IPS DF 19.7 (cell line): ENCODE results near the gene HOXA3.

ENCODE experiments used
- DNase-seq: peaks from one replicate; pipeline ENCODE4 v3.0.0-alpha.2; 2013; ENCODE audit warnings: low read depth, low spot score

HOXA3 gene

GRCh38 chr7:27151931-27152815, at the start of gene HOXA3:
Gene HOXA3 (minus strand): TSS chr7:27152583. CDS start chr7:27110640, 41,943 bp downstream.
- DNase-seq = no peak

- no peak for DNase-seq
Measured at GRCh38 chr7:27201580-27202017, 49.2 kb upstream of the HOXA3 start.

GRCh38 chr7:27200761-27201579, 48.6 kb upstream of the HOXA3 start:
- DNase-seq = no peak

GRCh38 chr7:27199849-27200760, 47.7 kb upstream of the HOXA3 start, which contains the start of gene HOXA13:
Gene HOXA13 (minus strand): TSS chr7:27200091. CDS start chr7:27200077, 14 bp downstream.
- no peak for DNase-seq

GRCh38 chr7:27198871-27199801, 46.8 kb upstream of the HOXA3 start:
- no peak for DNase-seq

GRCh38 chr7:27198138-27198841, 45.9 kb upstream of the HOXA3 start:
- DNase-seq = no peak

GRCh38 chr7:27197137-27198042, 45.0 kb upstream of the HOXA3 start:
- no peak for DNase-seq

- no peak for DNase-seq
Measured at GRCh38 chr7:27196287-27196767, 43.9 kb upstream of the HOXA3 start.

GRCh38 chr7:27194686-27195379, 42.5 kb upstream of the HOXA3 start:
- no peak for DNase-seq

- DNase-seq = no peak
Measured at GRCh38 chr7:27194002-27194352, 41.6 kb upstream of the HOXA3 start.

- no peak for DNase-seq
Measured at GRCh38 chr7:27193335-27194001, 41.1 kb upstream of the HOXA3 start.

- no peak for DNase-seq
Measured at GRCh38 chr7:27192546-27193334, 40.4 kb upstream of the HOXA3 start.

GRCh38 chr7:27191833-27192545, 39.6 kb upstream of the HOXA3 start:
- DNase-seq = no peak

GRCh38 chr7:27191161-27191731, 38.9 kb upstream of the HOXA3 start:
- DNase-seq = no peak

GRCh38 chr7:27189997-27190748, 37.8 kb upstream of the HOXA3 start:
- no peak for DNase-seq
